ENCODE data around the gene OGDHL. TPM values are rescaled to one million over a fixed set of nuclear protein-coding genes. Genes with fewer than 3 reads are reported as not detected.
A peak's percentile ranks its signal among the peaks of the same experiment; 100 is the strongest.

The OGDHL gene
- total RNA-seq, 1 experiment from 2014 or later = 1.3 TPM

DNA sequence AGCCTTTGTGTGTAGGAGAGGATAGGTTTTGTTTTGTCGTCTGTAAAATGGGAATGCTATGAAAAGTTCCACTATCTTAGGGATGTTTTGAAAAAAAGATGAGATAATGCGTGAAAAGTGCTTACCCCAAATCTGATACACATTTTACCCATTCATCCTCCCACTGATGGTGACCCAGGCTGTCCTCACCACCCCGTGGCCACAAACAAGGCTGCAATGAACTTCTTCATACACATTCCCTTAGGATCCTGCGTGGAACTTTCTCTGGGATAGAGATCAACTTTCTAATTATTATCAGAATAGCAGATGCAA is 399 bp upstream of the OGDHL start:
- H3K4me3 ChIP-seq (ENCODE audit: low read depth in 2 of 2, low read length in 2 of 2) = peak overlapping the region; percentile 45

GRCh38 chr10:49761201-49761788 is 828 bp downstream of the OGDHL start:
- in situ Hi-C loops (cut with HindIII; ENCODE audit: low pct_unique_long_range_greater_than_20kb, low sequenced_read_pairs) = no loop called here
- peaks cover 13% of the 10 kb centered on the region; the same call in 1 of the 2 replicates for H3K27me3 ChIP-seq (ENCODE audit: control insufficient read depth, insufficient read depth, low read length)
- BruUV-seq (replicated peaks) = no TSS peak
- intact Hi-C loops (cut with micrococcal nuclease; ENCODE audit: unreplicated experiment) = no loop called here
- ChIA-PET CTCF (no interaction called here), POLR2A (no interaction called here)
- 0 out of 2 replicates have a peak, but pooled peaks cover 3% of the 10 kb centered on the region for H3K4me1 ChIP-seq (ENCODE audit: control insufficient read depth, insufficient read depth, low read length)
- 0 out of 2 replicates have a peak, but pooled peaks cover 2% of the 10 kb centered on the region for H3K36me3 ChIP-seq (ENCODE audit: control insufficient read depth, insufficient read depth, low read length)
- no peaks in the 10 kb centered on the region for H3K9me3 ChIP-seq (ENCODE audit: control insufficient read depth, insufficient read depth, low read depth, low read length)
- H3K4me3 ChIP-seq (ENCODE audit: low read depth in 2 of 2, low read length in 2 of 2) = peak overlapping the region; percentile 45; a peak in 2 of 4 replicates
- no peak overlapping the region for H3K27ac ChIP-seq (ENCODE audit: low read length)
- ATAC-seq (no peak; the same call in 1 of the 2 replicates), DNase-seq (ENCODE audit: low read depth, low spot score) (no peak)
- no peak for TF ChIP-seq REST (IDR thresholded peaks at IDR 0.05; ENCODE audit: insufficient read depth in 1 of 2, low read depth in 2 of 2, low read length in 1 of 2)
- no peak for TF ChIP-seq POLR2AphosphoS5 (IDR thresholded peaks at IDR 0.05; ENCODE audit: low read depth, low read length)
- TF ChIP-seq CTCF (IDR thresholded peaks at IDR 0.05) = no peak
- TF ChIP-seq SIN3A (IDR thresholded peaks at IDR 0.05; ENCODE audit: borderline replicate concordance, insufficient read depth, low read depth, low read length) = no peak
- no peak for TF ChIP-seq TCF7L2 (IDR thresholded peaks at IDR 0.05; ENCODE audit: low read depth, low read length)

More for the DNA sequence above, 399 bp upstream of the OGDHL start:
- POLR2A ChIA-PET = no interaction called here
- CTCF ChIA-PET = no interaction called here
- ATAC-seq (no peak), DNase-seq (ENCODE audit: low read depth, low spot score) (no peak)
- no TSS peak for BruUV-seq (replicated peaks)
- H3K27ac ChIP-seq (ENCODE audit: low read length) = no peak overlapping the region
- intact Hi-C loops (cut with micrococcal nuclease; ENCODE audit: unreplicated experiment) (no loop called here), in situ Hi-C loops (cut with HindIII; ENCODE audit: low pct_unique_long_range_greater_than_20kb, low sequenced_read_pairs) (no loop called here)
- H3K4me1 ChIP-seq (ENCODE audit: control insufficient read depth, insufficient read depth, low read length) = 0 out of 2 replicates have a peak, but pooled peaks cover 3% of the 10 kb centered on the region
- 0 out of 2 replicates have a peak, but pooled peaks cover 2% of the 10 kb centered on the region for H3K36me3 ChIP-seq (ENCODE audit: control insufficient read depth, insufficient read depth, low read length)
- no peaks in the 10 kb centered on the region for H3K9me3 ChIP-seq (ENCODE audit: control insufficient read depth, insufficient read depth, low read depth, low read length)
- no peak for TF ChIP-seq CTCF (IDR thresholded peaks at IDR 0.05)
- TF ChIP-seq REST (IDR thresholded peaks at IDR 0.05; ENCODE audit: insufficient read depth in 1 of 2, low read depth in 2 of 2, low read length in 1 of 2) = peak in 1 of 2 experiments; percentile 50; a peak in 2 of 4 replicates
- peaks cover 13% of the 10 kb centered on the region; the same call in 1 of the 2 replicates for H3K27me3 ChIP-seq (ENCODE audit: control insufficient read depth, insufficient read depth, low read length)
